Measurements from ENCODE around the gene ECE1.

DNA sequence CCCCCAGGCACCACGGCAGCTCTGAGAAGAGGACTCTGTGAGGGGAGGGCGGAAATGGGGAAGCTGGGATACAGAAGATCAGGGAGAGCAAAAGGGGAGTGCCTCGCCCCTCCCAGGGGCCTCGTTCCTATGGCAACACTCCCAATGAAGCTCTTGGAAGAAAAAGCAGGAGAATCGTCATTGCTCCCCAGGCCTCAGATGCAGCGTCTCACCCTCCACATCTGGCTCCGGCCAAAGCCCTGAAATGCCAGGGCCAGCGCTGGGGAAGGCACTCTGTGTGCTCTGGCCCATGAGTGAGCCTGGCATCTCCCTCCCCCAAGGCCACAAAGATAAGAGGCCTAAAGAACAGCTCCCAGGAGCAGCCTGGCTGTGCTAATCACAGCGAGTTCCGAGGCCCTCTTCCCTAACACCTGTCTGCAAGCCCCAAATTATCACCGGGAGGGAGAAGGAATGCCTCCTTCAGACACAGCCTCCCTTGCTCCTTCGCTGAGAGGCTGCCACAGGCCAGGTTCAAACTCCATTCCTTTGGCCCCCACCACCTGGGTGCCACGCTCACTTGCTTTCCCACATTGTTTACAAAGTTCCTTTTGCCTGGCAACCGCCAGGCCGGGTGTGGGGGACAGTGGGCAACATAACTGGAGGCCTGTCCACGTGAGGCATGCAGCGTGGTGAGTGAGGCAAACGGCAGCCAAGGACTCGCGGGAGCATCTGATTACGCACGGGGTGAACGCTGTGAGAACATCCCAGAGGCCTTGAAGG, 27.8 kb downstream of the ECE1 start:
- TF ChIP-seq YY1 (IDR thresholded peaks at IDR 0.05; ENCODE audit: insufficient read depth, insufficient read length) (no peak), SUZ12 (IDR thresholded peaks at IDR 0.05; ENCODE audit: extremely low read depth, insufficient read depth, insufficient read length) (no peak)

Data from NT2/D1 (cell line).